SK-N-SH (cell line): ENCODE measurements around the gene PEBP1.
"Not testable (repeated sequence)": the region's sequence is repeated elsewhere in the genome, so short reads cannot be mapped to it uniquely, and the experiment has no call there.

Experiments used
- CTCF ChIP-seq: fragments of 200-600 bp; sonication (generic); IDR thresholded peaks from 2 replicates; pipeline ENCODE4 v1.6.1; 2017; ENCODE audit warnings: antibody characterized with exemption, mild to moderate bottlenecking, moderate library complexity
- EZH2phosphoT487 ChIP-seq: fragments of 200-600 bp; sonication (generic); IDR thresholded peaks from 2 replicates; pipeline ENCODE4 v1.6.1; 2017; ENCODE audit warnings: low read depth, mixed run types, mild to moderate bottlenecking, antibody characterized with exemption, moderate library complexity, borderline replicate concordance
- YY1 ChIP-seq: IDR thresholded peaks from 2 replicates; pipeline ENCODE4 v1.4.0; 2012; ENCODE audit warnings: low read depth, mild to moderate bottlenecking
- TF ChIP-seq, protein P1 (sequence below): fragments of 150-350 bp; IDR thresholded peaks from 2 replicates; pipeline ENCODE4 v1.6.1; 2017; ENCODE audit warnings: antibody characterized with exemption, low read length, low read depth, borderline replicate concordance

DNA sequence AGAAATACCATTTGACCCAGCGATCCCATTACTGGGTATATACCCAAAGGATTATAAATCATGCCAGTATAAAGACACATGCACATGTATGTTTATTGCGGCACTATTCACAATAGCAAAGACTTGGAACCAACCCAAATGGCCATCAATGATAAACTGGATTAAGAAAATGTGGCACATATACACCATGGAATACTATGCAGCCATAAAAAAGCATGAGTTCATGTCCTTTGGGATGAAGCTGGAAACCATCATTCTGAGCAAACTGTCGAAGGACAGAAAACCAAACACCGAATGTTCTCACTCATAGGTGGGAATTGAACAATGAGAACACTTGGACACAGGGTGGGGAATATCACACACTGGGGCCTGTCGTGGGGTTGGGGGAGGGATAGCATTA is 6.5 kb upstream of the PEBP1 start:
- TF ChIP-seq EZH2phosphoT487, YY1, CTCF: not testable (repeated sequence)
- TF ChIP-seq, protein P1, sequence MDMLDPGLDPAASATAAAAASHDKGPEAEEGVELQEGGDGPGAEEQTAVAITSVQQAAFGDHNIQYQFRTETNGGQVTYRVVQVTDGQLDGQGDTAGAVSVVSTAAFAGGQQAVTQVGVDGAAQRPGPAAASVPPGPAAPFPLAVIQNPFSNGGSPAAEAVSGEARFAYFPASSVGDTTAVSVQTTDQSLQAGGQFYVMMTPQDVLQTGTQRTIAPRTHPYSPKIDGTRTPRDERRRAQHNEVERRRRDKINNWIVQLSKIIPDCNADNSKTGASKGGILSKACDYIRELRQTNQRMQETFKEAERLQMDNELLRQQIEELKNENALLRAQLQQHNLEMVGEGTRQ = not testable (repeated sequence)
